WTC11 (cell line): ENCODE measurements around the gene ARHGAP23. TPM values are rescaled to one million over a fixed set of nuclear protein-coding genes. Genes with fewer than 3 reads are reported as not detected.

ENCODE experiments used
- ATAC-seq: fragments of 200-7000 bp; cut with Tn5 transposase; 2 replicates; pipeline ENCODE4 v1.10.0; 2021; ENCODE audit warnings: mild to moderate bottlenecking, moderate library complexity
- CTCF ChIA-PET: fragments of 300-600 bp; sonication (Branson Sonifier 250); formaldehyde crosslinking; loops from one replicate; lab custom pipeline; 2021; ENCODE audit warnings: antibody characterized with exemption; lab: Charles Lee
- POLR2A ChIA-PET: fragments of 350-600 bp; sonication (Branson Sonifier 250); formaldehyde crosslinking; loops from one replicate; lab custom pipeline; 2021; ENCODE audit warnings: antibody characterized with exemption; lab: Charles Lee
- DNase-seq: peaks from one replicate; pipeline ENCODE4 v3.0.0; 2021; ENCODE audit warnings: low spot score
- H3K27ac Mint-ChIP-seq: 2 replicates; pipeline ENCODE4 v1.8.0; 2021; ENCODE audit warnings: mixed read lengths
- H3K27me3 Mint-ChIP-seq: 2 replicates; pipeline ENCODE4 v1.8.0; 2021; ENCODE audit warnings: low read depth, mild to moderate bottlenecking, moderate library complexity, mixed read lengths
- H3K36me3 Mint-ChIP-seq: 2 replicates; pipeline ENCODE4 v1.8.0; 2021; ENCODE audit warnings: mixed read lengths
- H3K4me1 Mint-ChIP-seq: 2 replicates; pipeline ENCODE4 v1.8.0; 2022; ENCODE audit warnings: mixed read lengths
- H3K4me3 Mint-ChIP-seq: 2 replicates; pipeline ENCODE4 v1.8.0; 2021; ENCODE audit warnings: mild to moderate bottlenecking, moderate library complexity, mixed read lengths
- H3K9me3 Mint-ChIP-seq: 2 replicates; pipeline ENCODE4 v1.8.0; 2021; ENCODE audit warnings: mixed read lengths
- ARID4B ChIP-seq: sonication (generic); formaldehyde crosslinking; IDR thresholded peaks from 2 replicates; pipeline ENCODE4 v1.8.0; 2023; ENCODE audit warnings: missing genetic modification reagents, mild to moderate bottlenecking, borderline replicate concordance
- ATF1 ChIP-seq: sonication (generic); formaldehyde crosslinking; IDR thresholded peaks from 2 replicates; pipeline ENCODE4 v1.8.1; 2023; ENCODE audit warnings: mild to moderate bottlenecking, moderate library complexity, missing genetic modification reagents
- ATF2 ChIP-seq: sonication (generic); formaldehyde crosslinking; IDR thresholded peaks from 2 replicates; pipeline ENCODE4 v1.8.1; 2022; ENCODE audit warnings: low read depth, missing genetic modification reagents, borderline replicate concordance
- CBFB ChIP-seq: sonication (generic); formaldehyde crosslinking; IDR thresholded peaks from 2 replicates; pipeline ENCODE4 v1.8.1; 2022; ENCODE audit warnings: mild to moderate bottlenecking, low read depth, missing genetic modification reagents
- E2F4 ChIP-seq: sonication (generic); formaldehyde crosslinking; IDR thresholded peaks from 2 replicates; pipeline ENCODE4 v1.8.1; 2022; ENCODE audit warnings: low read depth, mild to moderate bottlenecking, moderate library complexity, missing genetic modification reagents, borderline replicate concordance
- JAZF1 ChIP-seq: fragments of 250-450 bp; sonication (Bioruptor Pico); IDR thresholded peaks from 2 replicates; pipeline ENCODE4 v1.9.0; 2021; ENCODE audit warnings: moderate library complexity, mild to moderate bottlenecking, inconsistent platforms
- JUN ChIP-seq: sonication (generic); formaldehyde crosslinking; IDR thresholded peaks from 2 replicates; pipeline ENCODE4 v1.8.0; 2023; ENCODE audit warnings: mild to moderate bottlenecking, missing genetic modification reagents
- KAT7 ChIP-seq: sonication (generic); formaldehyde crosslinking; IDR thresholded peaks from 2 replicates; pipeline ENCODE4 v1.8.1; 2023; ENCODE audit warnings: missing genetic modification reagents, mild to moderate bottlenecking, borderline replicate concordance
- MLX ChIP-seq: sonication (generic); formaldehyde crosslinking; IDR thresholded peaks from 2 replicates; pipeline ENCODE4 v1.8.1; 2023; ENCODE audit warnings: mild to moderate bottlenecking, missing genetic modification reagents, moderate library complexity
- NFYB ChIP-seq: sonication (generic); formaldehyde crosslinking; conservative IDR thresholded peaks from 2 replicates; pipeline ENCODE4 v1.8.0; 2022; ENCODE audit warnings: low read depth, missing genetic modification reagents
- PRDM15 ChIP-seq: sonication (generic); formaldehyde crosslinking; IDR thresholded peaks from 2 replicates; pipeline ENCODE4 v1.8.0; 2022; ENCODE audit warnings: missing genetic modification reagents
- PRRX2 ChIP-seq: fragments of 250-450 bp; sonication (Bioruptor Pico); IDR thresholded peaks from 2 replicates; pipeline ENCODE4 v1.8.0; 2021; ENCODE audit warnings: mild to moderate bottlenecking
- SP1 ChIP-seq: sonication (generic); formaldehyde crosslinking; conservative IDR thresholded peaks from 2 replicates; pipeline ENCODE4 v1.8.1; 2022; ENCODE audit warnings: missing genetic modification reagents
- TCF7 ChIP-seq: sonication (generic); formaldehyde crosslinking; IDR thresholded peaks from 2 replicates; pipeline ENCODE4 v1.8.0; 2022; ENCODE audit warnings: mild to moderate bottlenecking, low read depth, missing genetic modification reagents, moderate library complexity
- USF2 ChIP-seq: sonication (generic); formaldehyde crosslinking; IDR thresholded peaks from 2 replicates; pipeline ENCODE4 v1.8.1; 2023; ENCODE audit warnings: mild to moderate bottlenecking, missing genetic modification reagents, moderate library complexity
- ZMAT4 ChIP-seq: fragments of 250-450 bp; sonication (Bioruptor Pico); IDR thresholded peaks from 2 replicates; pipeline ENCODE4 v1.9.0; 2021; ENCODE audit warnings: mild to moderate bottlenecking
- ZNF219 ChIP-seq: sonication (generic); formaldehyde crosslinking; IDR thresholded peaks from 2 replicates; pipeline ENCODE4 v1.8.0; 2023; ENCODE audit warnings: missing genetic modification reagents, mild to moderate bottlenecking, borderline replicate concordance
- ZNF423 ChIP-seq: fragments of 250-450 bp; sonication (Bioruptor Pico); IDR thresholded peaks from 2 replicates; pipeline ENCODE4 v2.1.2; 2022; ENCODE audit warnings: mild to moderate bottlenecking, moderate library complexity
- ZNF512 ChIP-seq: sonication (generic); formaldehyde crosslinking; IDR thresholded peaks from 2 replicates; pipeline ENCODE4 v1.8.1; 2022; ENCODE audit warnings: missing genetic modification reagents, borderline replicate concordance
- ZNF671 ChIP-seq: fragments of 250-450 bp; sonication (Bioruptor Pico); IDR thresholded peaks from 2 replicates; pipeline ENCODE4 v1.8.0; 2021; ENCODE audit warnings: mild to moderate bottlenecking
- total RNA-seq: library from RNA; stranded (reverse); gene quantifications from 3 replicates; pipeline ENCODE4 v1.2.3, GENCODE V29; 2021

Gene ARHGAP23
- total RNA-seq, 1 experiment from 2014 or later, result 66.0 TPM

- TF ChIP-seq ZNF423 (CRISPR knock-in tag) (no peak), TCF7 (CRISPR knock-in tag) (no peak), NFYB (CRISPR knock-in tag) (no peak), ZNF512 (no peak), ARID4B (CRISPR knock-in tag) (no peak), JAZF1 (CRISPR knock-in tag) (no peak), MLX (CRISPR knock-in tag) (no peak), ATF1 (CRISPR knock-in tag) (no peak)
- TF ChIP-seq, all 79 proteins: peak for 0
Measured at GRCh38 chr17:38429476-38430100, 1.3 kb downstream of the ARHGAP23 start (continued).

GRCh38 chr17:38430316-38430715 is 2.1 kb downstream of the ARHGAP23 start:
- peak overlapping the region; percentile 34; the same call in 1 of the 2 replicates for H3K27ac Mint-ChIP-seq
- no peaks in the 10 kb centered on the region for H3K9me3 Mint-ChIP-seq
- ChIA-PET CTCF (interaction anchor here (1.2 to 2.9 kb wide), 2 partner anchors 25 to 81 kb away, joined by 3 to 14 read pairs; no protein-coding TSS in a partner anchor), POLR2A (interaction anchor here (2.1 kb wide), 1 partner anchor 21 kb away, joined by 5 read pairs; no protein-coding TSS in a partner anchor)
- H3K4me3 Mint-ChIP-seq, result no peak overlapping the region
- DNase-seq (no peak), ATAC-seq (no peak)
- no peaks in the 10 kb centered on the region for H3K36me3 Mint-ChIP-seq
- H3K27me3 Mint-ChIP-seq, result peaks cover 11% of the 10 kb centered on the region
- H3K4me1 Mint-ChIP-seq, result peaks cover 54% of the 10 kb centered on the region
- no peak for TF ChIP-seq KAT7 (CRISPR knock-in tag)
- no peak for TF ChIP-seq ATF2 (CRISPR knock-in tag)
- TF ChIP-seq ZNF219 (CRISPR knock-in tag), result no peak
- no peak for TF ChIP-seq PRRX2
- no peak for TF ChIP-seq ZMAT4 (CRISPR knock-in tag)
- no peak for TF ChIP-seq CBFB (CRISPR knock-in tag)
- no peak for TF ChIP-seq ZNF671 (CRISPR knock-in tag)
- no peak for TF ChIP-seq JUN (CRISPR knock-in tag)
- no peak for TF ChIP-seq PRDM15 (CRISPR knock-in tag)
- TF ChIP-seq SP1 (CRISPR knock-in tag), result no peak
- no peak for TF ChIP-seq E2F4 (CRISPR knock-in tag)
- no peak for TF ChIP-seq USF2 (CRISPR knock-in tag)
